Esophagus squamous epithelium (tissue), 5 donors: Measurements from ENCODE around the gene HIVEP1. TPM values are rescaled to one million over a fixed set of nuclear protein-coding genes. Genes with fewer than 3 reads are reported as not detected.
A peak's percentile ranks its signal among the peaks of the same experiment; 100 is the strongest.

Experiments used
- DNase-seq: peaks from one replicate; lab custom pipeline; 2025; lab: John Stamatoyannopoulos, UW
- H3K27ac ChIP-seq, 4 donors: fragments of 200-600 bp; sonication (generic); one replicate each; pipeline ENCODE4 v1.5.1; 2016 to 2019; ENCODE audit warnings: mild to moderate bottlenecking in 1 of 4
- H3K27me3 ChIP-seq, 4 donors: fragments of 200-600 bp; sonication (generic); 1 replicate in 3 of 4; 2 replicates in 1 of 4; pipeline versions ENCODE4 v1.5.1 to v1.6.0; 2017 to 2021; ENCODE audit warnings: antibody characterized with exemption in 1 of 4
- H3K36me3 ChIP-seq, 3 donors: fragments of 200-600 bp; sonication (generic); one replicate each; pipeline ENCODE4 v1.5.1; 2016 to 2019
- H3K4me1 ChIP-seq, 3 donors: fragments of 200-600 bp; sonication (generic); one replicate each; pipeline ENCODE4 v1.5.1; 2017 to 2019
- H3K4me3 ChIP-seq, 4 donors: fragments of 200-600 bp; sonication (generic); 1 replicate in 3 of 4; 2 replicates in 1 of 4; pipeline ENCODE4 v1.5.1; 2016 to 2019; ENCODE audit warnings: mild to moderate bottlenecking in 2 of 4, moderate library complexity in 1 of 4
- H3K9me3 ChIP-seq, 3 donors: fragments of 200-600 bp; sonication (generic); one replicate each; pipeline ENCODE4 v1.5.1; 2016 to 2019
- CTCF ChIP-seq, 6 experiments: fragments of 450-650 bp in 4 of 6; fragments of 200-600 bp in 2 of 6; sonication (generic) in 2 of 6; IDR thresholded peaks; one replicate each; pipeline ENCODE4 v1.5.1; 2016 to 2019; ENCODE audit warnings: antibody characterized with exemption in 6 of 6, mild to moderate bottlenecking in 4 of 6, moderate library complexity in 4 of 6
- POLR2A ChIP-seq, 4 donors: fragments of 450-650 bp; IDR thresholded peaks; one replicate each; pipeline ENCODE4 v1.6.1; 2017; ENCODE audit warnings: antibody characterized with exemption in 4 of 4, mild to moderate bottlenecking in 4 of 4, moderate library complexity in 3 of 4
- WGBS, 2 donors: methylation state at CpG; one replicate each; pipeline ENCODE4 v1.1.5; 2018; 5-methylcytosine and 5-hydroxymethylcytosine counted together
- intact Hi-C: fragments of 100-400 bp; cut with DNase I; formaldehyde crosslinking; loops from one replicate; pipeline ENCODE4 v1.15.0; 2022
- total RNA-seq, 4 donors: library from RNA; depleted of rRNA; stranded (reverse); fragments of >200 nt; gene quantifications; one replicate each; pipeline ENCODE4 v1.1.0, GENCODE V29; 2016
- donor health status: DM: yes; HTN: yes; CAD: no.

Gene HIVEP1
- total RNA-seq, 4 donors from 2014 or later = 11.0 to 22.3 (median 20.7) TPM

GRCh38 chr6:11972806-11973205, 39.3 kb upstream of the HIVEP1 start:
- Histone ChIP-seq H3K36me3 (no peaks in the 10 kb centered on the region), H3K27me3 (no peaks in the 10 kb centered on the region), H3K4me3 (no peak overlapping the region), H3K4me1 (peaks cover 0 to 29% (median 11%) of the 10 kb centered on the region in 3 donors), H3K27ac (no peak overlapping the region), H3K9me3 (no peaks in the 10 kb centered on the region)
- intact Hi-C loops = no loop called here
- no peak for TF ChIP-seq CTCF (IDR thresholded peaks at IDR 0.05)
- TF ChIP-seq POLR2A (IDR thresholded peaks at IDR 0.05) = no peak
- 83 to 90% methylated on average over 4 to 5 of the region's 5 CpGs for WGBS, 2 donors
- DNase-seq = no peak

- Histone ChIP-seq H3K27me3 (no peaks in the 10 kb centered on the region), H3K27ac (no peak overlapping the region), H3K36me3 (no peaks in the 10 kb centered on the region), H3K4me3 (no peak overlapping the region), H3K4me1 (peaks cover 0 to 26% (median 9%) of the 10 kb centered on the region in 3 donors), H3K9me3 (no peaks in the 10 kb centered on the region)
- 90 to 93% methylated on average over 2 of the region's 2 CpGs for WGBS, 2 donors
- TF ChIP-seq POLR2A (IDR thresholded peaks at IDR 0.05) (no peak), CTCF (IDR thresholded peaks at IDR 0.05) (no peak)
- DNase-seq = no peak
- intact Hi-C loops = no loop called here
Measured at GRCh38 chr6:11973238-11973637, 38.9 kb upstream of the HIVEP1 start.

GRCh38 chr6:11974089-11974488, 38.0 kb upstream of the HIVEP1 start:
- no peaks in the 10 kb centered on the region for H3K9me3 ChIP-seq
- intact Hi-C loops = no loop called here
- H3K4me1 ChIP-seq = peaks cover 0 to 19% (median under 1%) of the 10 kb centered on the region in 3 donors
- H3K27ac ChIP-seq = no peak overlapping the region
- H3K27me3 ChIP-seq = no peaks in the 10 kb centered on the region
- no peak for TF ChIP-seq CTCF (IDR thresholded peaks at IDR 0.05)
- TF ChIP-seq POLR2A (IDR thresholded peaks at IDR 0.05) = no peak
- H3K36me3 ChIP-seq = no peaks in the 10 kb centered on the region
- no peak for DNase-seq
- H3K4me3 ChIP-seq = no peak overlapping the region

- no peak for TF ChIP-seq CTCF (IDR thresholded peaks at IDR 0.05)
- TF ChIP-seq POLR2A (IDR thresholded peaks at IDR 0.05) = no peak
- Histone ChIP-seq H3K27me3 (no peaks in the 10 kb centered on the region), H3K4me3 (no peak overlapping the region), H3K27ac (no peak overlapping the region), H3K36me3 (no peaks in the 10 kb centered on the region), H3K9me3 (no peaks in the 10 kb centered on the region), H3K4me1 (peaks cover 0 to 16% (median 0%) of the 10 kb centered on the region in 3 donors)
- intact Hi-C loops = no loop called here
- 74 to 81% methylated on average over 14 of the region's 14 CpGs for WGBS, 2 donors
- peak; percentile 21 for DNase-seq
Measured at GRCh38 chr6:11975353-11975977, 36.6 kb upstream of the HIVEP1 start.

GRCh38 chr6:11976489-11976888, 35.6 kb upstream of the HIVEP1 start:
- TF ChIP-seq CTCF (IDR thresholded peaks at IDR 0.05) (no peak), POLR2A (IDR thresholded peaks at IDR 0.05) (no peak)
- H3K4me1 ChIP-seq = peaks cover 0 to 16% (median 0%) of the 10 kb centered on the region in 3 donors
- DNase-seq = no peak
- WGBS, 2 donors = 88 to 100% methylated on average over 1 of the region's 1 CpG
- H3K9me3 ChIP-seq = no peaks in the 10 kb centered on the region
- H3K36me3 ChIP-seq = no peaks in the 10 kb centered on the region
- H3K4me3 ChIP-seq = no peak overlapping the region
- no peak overlapping the region for H3K27ac ChIP-seq
- intact Hi-C loops = no loop called here
- H3K27me3 ChIP-seq = no peaks in the 10 kb centered on the region
